ENCODE results near the gene TMEM51.

DNA sequence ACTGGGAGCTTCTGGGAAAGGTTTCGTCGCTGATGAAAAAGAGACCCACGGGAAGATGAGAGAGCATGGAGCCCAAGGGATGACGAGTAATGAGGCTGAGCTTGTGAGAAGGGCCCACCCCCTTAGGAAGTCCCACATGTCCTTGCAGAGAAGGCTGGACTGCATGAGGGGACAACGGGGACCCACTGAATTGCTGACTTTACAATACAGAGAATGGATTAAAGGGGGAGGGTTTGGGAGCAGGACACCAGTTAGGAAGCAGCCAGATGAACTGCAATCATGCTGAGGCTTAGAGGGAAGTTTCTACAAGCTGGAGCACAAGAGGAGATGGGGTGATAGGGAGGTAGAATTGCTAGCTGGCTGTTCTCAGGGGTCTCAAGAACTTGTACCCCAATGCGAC lies 5.5 kb upstream of the TMEM51 start:
- TF ChIP-seq POLR2A (IDR thresholded peaks at IDR 0.05): no peak
- TF ChIP-seq, protein P1, sequence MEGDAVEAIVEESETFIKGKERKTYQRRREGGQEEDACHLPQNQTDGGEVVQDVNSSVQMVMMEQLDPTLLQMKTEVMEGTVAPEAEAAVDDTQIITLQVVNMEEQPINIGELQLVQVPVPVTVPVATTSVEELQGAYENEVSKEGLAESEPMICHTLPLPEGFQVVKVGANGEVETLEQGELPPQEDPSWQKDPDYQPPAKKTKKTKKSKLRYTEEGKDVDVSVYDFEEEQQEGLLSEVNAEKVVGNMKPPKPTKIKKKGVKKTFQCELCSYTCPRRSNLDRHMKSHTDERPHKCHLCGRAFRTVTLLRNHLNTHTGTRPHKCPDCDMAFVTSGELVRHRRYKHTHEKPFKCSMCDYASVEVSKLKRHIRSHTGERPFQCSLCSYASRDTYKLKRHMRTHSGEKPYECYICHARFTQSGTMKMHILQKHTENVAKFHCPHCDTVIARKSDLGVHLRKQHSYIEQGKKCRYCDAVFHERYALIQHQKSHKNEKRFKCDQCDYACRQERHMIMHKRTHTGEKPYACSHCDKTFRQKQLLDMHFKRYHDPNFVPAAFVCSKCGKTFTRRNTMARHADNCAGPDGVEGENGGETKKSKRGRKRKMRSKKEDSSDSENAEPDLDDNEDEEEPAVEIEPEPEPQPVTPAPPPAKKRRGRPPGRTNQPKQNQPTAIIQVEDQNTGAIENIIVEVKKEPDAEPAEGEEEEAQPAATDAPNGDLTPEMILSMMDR (IDR thresholded peaks at IDR 0.05): no peak

Measured in body of pancreas (tissue), 4 donors.